GM19240 (cell line): ENCODE data around the gene FCGR3A.
"Not testable (repeated sequence)": the region's sequence is repeated elsewhere in the genome, so short reads cannot be mapped to it uniquely, and the experiment has no call there.

Experiments used
- DNase-seq: peaks from one replicate; pipeline ENCODE4 v3.0.0; 2011; ENCODE audit warnings: low spot score; ENCODE audit not compliant: insufficient read length

The FCGR3A gene

DNA sequence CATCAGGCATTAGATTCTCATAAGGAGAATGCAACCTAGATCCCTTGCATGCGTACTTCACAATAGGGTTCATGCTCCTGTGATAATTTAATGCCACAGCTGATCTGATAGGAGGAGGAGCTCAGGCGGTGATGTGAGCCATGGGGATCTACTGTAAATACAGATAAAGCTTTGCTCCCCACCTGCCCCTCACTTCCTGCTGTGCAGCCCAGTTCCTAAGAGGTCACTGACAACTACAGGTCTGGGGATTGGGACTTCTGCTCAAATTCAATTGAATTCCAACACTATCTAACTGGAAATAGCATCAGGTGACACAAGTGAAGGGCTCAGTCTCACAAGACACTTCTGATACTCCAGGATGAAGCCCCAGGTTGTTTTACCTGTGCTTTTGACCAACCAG, 7.4 kb upstream of the FCGR3A start:
- DNase-seq = not testable (repeated sequence)

DNA sequence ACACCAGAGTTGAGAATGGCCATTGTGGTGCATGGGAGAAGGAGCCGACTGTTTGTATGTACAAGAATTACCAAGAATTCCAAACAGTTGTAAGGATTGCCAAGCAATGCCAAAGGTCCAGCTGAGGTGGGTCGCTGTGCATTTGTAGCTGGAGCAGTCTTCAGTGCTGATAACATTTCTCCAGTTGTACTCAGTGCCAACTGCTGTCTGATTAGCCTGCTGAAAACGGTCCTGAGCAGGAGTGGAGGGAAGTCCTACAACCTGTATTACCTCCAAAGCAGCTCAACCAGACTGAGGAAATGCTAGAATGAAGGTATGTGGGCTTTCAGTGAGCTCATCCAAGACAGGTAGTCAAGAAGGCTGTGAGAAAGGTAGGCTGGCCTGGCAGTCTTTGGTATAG, 6.5 kb upstream of the FCGR3A start:
- DNase-seq = not testable (repeated sequence)

DNA sequence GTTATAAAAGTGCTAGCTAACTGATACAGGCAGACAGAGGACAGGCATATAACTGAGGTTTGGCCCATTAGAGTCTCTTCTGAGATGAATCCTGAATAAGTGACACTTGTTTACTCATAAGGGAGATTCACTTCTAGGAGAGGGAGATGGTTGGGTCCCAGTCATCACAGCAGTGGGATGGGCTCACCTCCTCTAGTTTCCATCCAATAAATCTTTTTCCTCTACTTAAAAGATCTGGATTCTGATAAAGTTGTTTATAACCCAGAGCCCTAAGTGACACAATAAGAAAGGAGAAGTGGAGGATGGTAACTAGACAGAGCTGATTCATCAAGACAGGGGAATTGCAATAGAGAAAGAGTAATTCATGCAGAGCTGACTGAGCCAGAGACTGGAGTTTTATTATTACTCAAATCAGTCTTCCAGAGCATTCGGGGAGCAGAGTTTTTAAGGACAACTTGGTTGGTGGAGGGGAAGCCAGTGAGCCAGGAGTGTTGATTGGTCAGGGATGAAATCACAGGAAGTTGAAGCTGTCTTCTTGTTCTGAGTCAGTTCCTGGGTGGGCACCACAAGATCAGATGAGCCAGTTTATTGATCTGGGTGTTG, 5.3 kb upstream of the FCGR3A start:
- DNase-seq = not testable (repeated sequence)

DNA sequence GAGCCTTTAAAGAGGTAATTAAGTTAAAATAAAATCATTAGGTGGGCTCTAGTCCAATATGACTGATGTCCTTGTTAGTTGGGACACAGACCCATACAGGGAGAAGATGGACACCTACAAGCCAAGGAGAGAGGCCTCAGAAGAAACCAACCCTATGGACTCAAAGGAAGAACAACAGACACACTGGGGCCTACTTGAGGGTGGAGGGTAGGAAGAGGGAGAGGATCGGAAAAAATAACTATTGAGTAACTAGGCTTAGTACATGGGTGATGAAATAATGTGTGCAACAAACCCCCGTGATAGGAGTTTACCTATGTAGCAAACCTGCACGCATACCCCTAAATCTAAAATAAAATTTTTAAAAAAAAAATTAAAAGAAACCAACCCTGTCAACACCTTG, 4.7 kb upstream of the FCGR3A start:
- not testable (repeated sequence) for DNase-seq

DNA sequence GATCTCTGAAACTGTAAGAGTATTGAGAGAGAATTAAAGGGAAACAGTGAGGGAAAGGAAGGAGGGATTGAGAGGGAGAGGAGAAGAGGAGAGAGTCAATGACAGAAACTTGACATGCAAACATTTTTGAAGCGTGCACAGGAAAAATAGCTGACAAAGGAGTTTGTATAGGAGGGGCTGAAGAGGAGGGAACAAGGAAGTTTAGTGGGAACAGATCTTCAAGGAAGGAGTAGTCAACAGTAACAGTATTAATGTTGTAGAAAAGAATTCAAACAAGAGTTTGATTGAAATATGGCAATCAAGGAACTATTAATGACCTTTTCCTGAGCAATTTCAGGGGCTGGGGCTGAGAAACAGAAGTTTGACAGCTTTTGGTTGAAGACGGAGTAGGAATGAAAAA, 4.0 kb upstream of the FCGR3A start:
- not testable (repeated sequence) for DNase-seq

DNA sequence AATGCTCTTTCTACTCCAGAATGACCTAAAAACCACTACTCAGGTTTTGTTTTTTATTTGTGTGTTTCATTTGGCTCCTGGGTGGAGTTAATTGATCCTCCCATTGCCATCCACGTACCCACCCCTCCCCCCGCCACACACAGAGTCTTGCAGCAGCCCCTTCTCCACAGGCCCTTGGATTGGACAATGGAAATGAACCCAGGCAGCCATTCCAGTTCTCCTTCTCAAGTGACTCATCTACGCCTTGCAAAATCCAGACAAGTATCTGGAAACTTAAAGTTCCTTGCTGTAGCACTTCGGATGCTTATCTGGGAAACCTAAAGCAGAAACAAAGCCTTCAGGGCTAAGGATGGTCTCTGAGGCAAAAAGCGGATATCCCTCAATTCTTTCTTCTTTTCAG, 1.3 kb upstream of the FCGR3A start:
- not testable (repeated sequence) for DNase-seq

DNA sequence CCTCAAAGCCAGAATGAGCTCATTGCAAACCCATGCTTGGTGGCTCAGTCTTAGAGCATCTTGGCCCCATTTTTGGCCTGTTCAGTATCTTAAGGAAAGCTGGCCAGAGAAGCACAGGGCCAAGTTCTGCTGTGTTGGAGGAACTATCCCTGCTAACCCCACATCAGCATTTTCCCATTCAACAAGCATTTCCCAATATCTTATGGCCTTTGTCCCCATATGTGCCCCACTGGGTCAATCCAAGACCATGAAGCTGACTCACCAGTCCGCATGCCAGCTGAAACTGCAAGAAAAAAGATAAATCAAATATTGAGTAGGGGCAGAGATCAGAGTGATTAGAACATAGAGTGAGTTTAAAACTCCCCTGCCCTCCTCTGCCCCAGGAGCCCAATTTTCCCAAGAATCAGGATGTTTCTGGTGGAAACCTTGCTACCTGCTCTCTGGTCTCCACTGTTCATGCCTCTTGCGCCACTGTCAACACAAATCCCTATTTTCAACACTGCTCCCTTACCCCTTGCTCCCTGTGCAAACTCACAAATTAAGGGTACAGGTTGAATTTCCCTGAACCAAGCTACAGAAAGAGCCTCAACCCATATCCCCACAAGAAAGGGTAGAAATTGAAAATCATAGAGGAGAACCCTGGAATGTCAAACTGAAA, 740 bp downstream of the FCGR3A start:
- DNase-seq = not testable (repeated sequence)

DNA sequence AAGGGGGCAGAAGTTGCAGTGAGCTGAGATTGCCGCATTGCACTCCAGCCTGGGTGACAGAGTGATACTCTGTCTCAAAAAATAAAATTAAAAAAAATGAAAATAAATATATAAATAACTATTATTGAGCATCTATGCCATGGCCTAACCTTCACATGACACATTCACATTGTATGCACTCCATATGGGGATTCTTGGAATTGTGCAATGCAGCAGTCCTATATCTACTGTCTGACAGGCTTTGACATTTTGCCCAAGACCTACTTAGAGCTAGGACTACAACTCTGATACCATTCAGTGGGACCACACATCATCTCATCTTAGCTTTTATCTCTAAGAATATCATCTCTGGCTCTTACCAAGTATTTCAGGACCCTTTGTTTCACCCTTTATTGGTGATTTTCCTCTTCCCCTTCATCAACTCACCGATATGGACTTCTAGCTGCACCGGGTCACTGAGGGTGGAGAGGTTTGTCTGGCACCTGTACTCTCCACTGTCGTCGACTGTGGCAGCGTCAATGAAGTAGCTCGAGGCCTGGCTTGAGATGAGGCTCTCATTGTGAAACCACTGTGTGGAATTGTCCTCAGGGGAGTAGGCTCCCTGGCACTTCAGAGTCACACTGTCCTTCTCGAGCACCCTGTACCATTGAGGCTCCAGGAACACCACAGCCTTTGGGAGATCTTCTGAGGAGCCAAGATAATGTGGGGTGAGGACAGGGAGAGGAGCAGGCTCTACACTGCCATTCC, 1.4 kb downstream of the FCGR3A start:
- DNase-seq = not testable (repeated sequence)

DNA sequence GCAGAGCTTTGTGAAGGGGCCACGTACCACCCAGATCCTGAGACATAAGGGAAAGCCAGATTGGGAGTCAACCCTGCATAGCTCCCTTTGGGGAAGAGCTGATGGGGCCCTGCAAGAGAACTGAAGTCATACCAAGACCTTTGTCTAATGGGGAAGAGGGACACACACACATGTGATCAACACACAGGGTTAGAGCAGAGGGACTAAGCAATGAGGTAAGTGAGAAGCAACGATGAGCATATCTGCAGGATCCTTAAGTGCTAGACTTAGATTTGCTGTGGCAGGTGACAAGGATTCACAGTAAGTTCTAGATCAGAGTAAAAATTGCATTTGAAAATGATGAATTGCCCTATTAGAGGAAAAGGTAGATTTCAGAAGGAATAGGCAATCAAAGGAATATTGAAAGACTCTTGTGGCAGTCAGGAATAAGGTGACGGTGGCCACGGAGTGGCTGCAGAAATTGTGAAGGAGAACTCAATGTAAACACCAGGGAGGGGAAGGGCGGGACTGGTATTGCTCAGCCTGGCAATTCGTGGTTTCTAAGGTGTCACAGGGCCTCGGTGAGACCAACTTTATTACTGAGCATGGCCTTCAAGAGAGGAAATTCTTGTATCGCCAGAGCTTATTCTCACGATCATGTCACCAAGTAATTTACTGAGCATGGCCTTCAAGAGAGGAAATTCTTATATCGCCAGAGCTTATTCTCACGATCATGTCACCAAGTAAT, 4.5 kb downstream of the FCGR3A start:
- DNase-seq = not testable (repeated sequence)

DNA sequence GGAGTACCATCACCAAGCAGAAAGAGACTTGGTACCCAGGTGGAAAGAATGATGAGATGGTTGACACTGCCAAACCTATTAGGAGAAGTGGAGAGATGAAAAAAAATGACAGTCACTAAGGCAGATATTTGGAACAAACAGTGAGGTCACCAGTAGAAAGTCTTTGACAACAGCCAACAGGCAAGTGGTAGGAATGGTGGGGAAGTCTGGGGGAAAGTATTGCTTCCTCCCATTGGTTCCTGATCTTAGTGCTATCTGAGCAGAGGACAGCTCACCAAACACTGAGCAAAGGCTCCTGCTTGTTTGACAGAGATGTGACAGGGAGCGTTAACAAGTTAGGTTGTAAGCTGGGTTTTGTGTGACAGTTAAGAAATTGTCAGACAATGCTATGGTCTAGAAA, 6.5 kb downstream of the FCGR3A start:
- not testable (repeated sequence) for DNase-seq

DNA sequence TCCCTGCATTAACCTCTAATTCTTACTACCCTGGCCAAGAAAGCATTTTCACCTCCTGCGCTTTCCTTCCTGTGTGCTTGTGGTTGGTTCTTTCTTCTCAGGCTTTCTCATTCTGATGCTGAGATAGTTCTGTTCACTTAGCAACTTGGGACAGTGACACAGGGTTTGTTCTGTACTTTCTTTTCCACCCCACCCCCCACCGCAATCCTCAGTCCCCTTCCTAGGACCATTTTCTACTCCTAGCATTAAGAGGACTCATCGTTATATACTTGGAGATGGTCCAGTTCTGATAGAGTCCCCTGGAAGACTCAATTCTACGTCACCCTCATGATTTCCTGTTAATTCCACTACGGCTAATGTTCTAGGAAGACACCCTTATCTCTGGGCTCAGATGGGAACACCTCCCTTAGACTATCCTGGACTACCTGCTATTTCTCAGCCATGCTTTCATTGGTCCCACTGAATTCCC, 7.5 kb downstream of the FCGR3A start:
- peak; percentile 13 for DNase-seq

DNA sequence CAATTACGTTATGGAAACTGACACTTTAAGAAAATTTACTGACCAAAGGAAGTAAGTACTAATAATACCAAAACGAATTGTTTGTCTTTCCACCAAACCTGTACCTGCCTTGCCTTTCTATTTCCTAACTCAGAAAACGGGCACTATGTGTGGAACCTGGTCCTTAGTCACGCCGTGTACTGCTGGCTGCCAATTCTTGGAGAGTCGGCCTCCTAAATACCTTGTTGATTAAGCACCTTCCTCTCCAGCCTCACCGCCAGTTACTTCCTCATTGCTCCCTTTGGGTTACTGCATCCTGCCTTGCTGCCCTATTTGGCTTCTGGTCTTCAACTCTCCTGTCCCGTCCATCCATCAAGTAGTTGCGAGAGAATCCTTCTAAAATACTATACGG, 9.1 kb downstream of the FCGR3A start:
- not testable (repeated sequence) for DNase-seq

DNA sequence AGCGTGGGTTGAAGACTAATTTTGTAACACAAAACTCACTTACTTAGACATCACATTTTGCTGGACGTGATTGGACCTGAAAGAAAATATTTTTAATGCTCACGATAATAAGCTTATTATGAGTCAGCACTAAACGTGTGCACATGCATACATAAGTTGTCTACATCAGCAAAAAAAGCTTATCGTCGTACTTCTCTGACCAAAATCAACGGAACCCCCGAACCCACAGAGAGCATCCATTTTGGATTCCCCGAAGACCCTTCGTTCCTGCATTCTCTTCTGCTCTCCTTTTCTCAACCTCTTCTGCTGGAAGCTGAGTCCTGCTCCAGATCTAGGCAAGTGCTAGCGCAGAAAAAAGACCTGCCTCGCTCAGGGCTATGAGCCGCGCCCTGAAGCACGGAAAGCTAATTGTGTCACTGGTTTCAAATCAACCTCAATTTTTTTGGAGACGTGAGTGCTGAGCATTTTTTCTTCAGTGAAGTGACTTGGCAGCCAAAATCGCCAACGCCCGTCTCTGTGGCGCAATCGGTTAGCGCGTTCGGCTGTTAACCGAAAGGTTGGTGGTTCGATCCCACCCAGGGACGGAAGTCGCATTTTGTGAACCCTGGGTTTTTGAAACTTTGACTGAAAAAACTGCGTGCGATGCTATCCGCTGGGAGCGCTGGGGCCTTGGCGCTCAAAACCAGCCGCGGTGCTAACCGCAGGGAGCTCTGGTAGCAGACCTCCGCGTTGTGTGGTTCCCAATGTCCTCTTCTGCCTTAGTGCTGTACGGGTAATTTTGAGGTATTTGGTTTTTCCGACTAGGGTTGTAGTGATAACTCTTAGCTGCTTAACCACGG, 9.7 kb downstream of the FCGR3A start:
- DNase-seq = peak; percentile 5

DNA sequence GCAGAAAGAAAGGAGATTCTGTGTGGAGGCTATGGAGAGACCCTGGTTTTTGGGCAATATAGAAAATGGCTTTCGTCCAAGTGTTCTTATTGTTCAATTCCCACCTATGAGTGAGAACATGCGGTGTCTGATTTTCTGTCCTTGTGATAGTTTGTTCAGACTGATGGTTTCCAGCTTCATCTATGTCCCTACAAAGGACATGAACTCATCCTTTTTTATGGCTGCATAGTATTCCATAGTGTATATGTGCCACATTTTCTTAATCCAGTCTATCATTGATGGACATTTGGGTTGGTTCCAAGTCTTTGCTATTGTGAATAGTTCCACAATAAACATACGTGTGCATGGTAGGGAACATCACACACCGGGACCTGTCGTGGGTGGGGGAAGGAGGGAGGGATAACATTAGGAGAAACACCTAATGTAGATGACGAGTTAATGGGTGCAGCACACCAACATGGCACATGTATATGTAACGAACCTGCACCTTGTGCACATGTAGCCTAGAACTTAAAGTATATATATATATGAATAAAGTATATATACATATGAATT, 10.6 kb downstream of the FCGR3A start:
- not testable (repeated sequence) for DNase-seq

DNA sequence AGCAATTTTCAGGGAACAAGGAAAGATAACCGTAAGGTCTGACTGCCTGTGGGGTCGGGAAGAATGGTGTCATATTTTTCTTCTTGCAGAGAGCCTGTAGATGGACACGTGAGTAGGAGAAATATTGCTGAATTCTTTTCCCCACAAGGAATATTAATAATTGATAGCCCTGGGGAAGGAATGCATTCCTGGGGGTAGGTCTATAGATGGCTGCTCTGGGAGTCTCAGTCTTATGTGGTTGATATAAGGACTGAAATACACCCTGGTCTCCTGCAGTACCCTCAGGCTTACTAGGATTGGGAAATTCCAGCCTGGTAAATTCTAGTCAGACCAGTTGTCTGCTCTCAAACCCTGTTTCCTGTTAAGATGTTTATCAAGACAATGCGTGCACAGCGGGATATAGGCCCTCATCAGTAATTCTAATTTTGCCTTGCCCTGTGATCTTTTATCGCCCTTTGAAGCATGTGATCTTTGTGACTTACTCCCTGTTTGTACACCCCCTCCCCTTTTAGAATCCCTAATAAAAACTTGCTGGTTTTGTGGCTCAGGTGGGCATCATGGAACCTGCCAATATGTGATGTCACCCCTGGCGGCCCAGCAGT, 12.4 kb downstream of the FCGR3A start:
- not testable (repeated sequence) for DNase-seq

DNA sequence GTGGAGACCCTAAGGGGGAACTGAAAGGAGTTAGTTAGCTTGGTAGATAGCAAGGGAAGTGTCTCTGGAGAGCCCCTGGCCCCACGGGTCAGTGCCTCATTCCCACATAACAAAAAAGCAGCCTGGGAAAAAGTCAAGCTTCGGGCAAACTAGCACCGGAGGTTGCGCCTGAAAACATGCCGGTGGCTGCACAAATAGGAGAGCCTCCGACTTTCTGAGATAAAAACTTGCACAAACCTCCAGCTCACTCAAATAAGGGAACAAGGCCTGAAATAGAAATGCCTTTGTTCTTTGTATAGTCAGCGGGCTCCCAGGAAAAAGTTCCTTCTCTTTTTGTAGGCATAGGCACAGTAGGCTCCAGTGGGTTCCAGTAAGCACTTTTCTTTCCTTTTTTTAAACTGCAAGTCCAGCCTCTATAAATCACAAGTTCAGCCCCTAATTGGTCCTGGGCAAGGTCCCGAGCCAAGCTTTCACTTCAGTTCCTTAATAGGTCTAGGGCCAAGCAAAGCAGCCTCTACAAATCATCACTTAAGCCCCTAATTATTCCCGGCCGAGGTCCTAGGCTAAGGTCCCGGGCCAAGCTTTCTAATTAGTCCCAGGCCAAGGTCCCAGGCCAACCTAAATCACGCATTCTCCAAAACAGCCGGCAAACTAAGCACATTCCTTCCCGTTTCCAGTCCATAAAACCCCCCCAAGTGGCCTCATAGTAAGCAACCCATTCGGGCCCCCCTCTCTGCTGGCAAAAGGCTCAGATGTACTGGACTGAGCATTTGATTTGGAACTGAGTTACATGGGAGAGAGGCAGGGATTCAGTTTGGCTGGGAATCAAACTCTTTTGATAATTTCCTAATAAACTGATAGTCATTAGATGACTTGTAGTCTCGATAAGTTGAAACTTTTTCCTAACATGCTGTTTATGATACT, 16.7 kb downstream of the FCGR3A start:
- DNase-seq = not testable (repeated sequence)

DNA sequence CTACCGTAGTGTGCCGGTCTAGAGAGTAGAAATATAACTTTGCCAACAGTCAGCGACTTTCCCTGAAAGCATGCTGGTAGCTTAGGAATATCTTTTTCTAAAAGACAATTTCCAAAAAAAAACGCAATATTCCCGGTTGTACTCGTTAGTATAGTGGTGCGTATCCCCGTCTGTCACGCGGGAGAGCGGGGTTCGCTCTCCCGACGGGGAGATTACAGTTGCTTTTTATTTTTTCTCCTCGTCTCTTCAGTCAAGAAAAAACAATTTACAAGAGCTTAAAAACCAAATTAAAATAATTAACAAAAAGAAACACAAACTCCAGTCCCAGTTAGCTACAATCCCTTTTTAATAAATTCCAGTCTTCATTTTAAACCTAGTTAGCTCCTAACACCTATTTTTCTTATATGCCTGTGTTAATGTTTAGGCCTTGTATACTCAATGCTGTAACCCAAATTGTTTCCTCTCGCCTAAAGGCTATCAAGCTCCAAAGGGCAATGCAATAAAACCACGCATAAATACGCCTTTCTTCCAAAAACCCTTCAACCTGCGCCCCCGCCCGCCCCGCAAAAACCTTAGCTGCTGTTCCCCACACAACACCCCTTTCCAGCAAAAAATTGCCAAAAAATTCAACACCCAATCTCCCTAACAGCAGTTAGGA, 17.5 kb downstream of the FCGR3A start:
- DNase-seq = no peak
